ENCODE measurements around the gene CCDC83.
"Not testable (repeated sequence)": the region's sequence is repeated elsewhere in the genome, so short reads cannot be mapped to it uniquely, and the experiment has no call there.

CCDC83 gene

GRCh38 chr11:85835729-85836128 is 19.5 kb upstream of the CCDC83 start:
- no peak for DNase-seq (ENCODE audit: low spot score)

GRCh38 chr11:85840932-85841331 is 14.3 kb upstream of the CCDC83 start:
- not testable (repeated sequence) for DNase-seq (ENCODE audit: low spot score)

DNA sequence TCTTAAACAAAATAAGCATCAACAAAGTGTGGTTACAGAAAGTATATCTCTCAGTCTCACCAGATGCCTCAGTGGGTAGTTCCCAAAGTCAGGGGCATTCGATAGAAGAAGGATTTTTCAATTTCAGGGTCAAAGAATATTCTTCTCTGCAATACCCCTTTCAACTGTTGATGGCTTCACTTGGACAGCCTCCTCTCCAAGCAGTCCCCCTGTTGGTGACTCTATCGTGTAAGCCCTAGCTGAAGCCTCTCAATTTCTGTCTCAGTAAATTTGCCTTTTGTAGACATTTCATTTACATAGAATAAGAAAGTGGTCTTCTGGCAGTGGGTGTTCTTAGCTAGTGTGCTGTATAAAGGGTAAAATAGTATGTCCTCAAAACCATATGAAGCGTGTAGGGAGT is 11.3 kb upstream of the CCDC83 start:
- DNase-seq (ENCODE audit: low spot score) = no peak

- peak; percentile 21 for DNase-seq (ENCODE audit: low spot score)
Observed at GRCh38 chr11:85844439-85845123, 10.6 kb upstream of the CCDC83 start.

DNA sequence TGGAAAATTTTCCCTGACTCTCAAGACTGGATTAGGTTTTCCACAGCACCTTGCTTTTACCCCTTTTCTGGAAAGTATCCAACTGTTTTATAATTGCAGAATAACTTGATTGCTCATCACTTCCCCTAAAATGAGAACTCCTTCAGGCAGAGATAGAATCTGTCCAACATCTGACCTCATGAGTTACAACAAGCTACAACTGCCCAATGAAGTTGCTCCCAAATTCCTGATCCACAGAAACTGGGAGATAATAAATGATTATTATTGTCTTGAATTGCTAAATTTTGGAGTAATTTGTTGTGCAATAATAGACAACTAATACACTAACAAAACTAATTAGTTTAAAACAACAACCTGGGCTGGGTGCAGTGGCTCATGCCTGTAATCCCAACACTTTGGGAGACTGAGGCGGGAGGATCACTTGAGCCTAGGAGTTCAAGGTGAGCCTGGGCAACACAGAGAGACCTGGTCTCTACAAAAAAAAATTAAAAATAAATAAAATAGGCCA is 10.0 kb upstream of the CCDC83 start:
- DNase-seq (ENCODE audit: low spot score) = no peak

DNA sequence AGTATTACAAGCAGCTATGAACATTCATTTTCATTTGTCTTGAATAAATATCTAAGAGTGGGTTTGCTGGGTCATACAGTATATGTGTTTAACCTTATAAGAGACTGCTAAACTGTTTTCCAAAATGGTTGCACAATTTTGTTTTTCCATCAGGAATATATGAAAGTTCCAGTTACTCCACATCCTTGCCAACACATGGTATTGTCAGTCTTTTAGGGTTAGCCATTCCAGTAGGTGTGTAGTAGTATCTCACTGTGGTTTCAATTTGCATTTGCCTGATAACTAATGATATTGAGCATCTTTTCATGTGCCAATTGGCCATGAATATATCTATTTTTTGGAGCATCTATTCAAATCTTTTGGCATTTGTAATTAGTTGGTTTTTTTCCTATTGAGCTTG is 7.7 kb upstream of the CCDC83 start:
- DNase-seq (ENCODE audit: low spot score) = no peak

GRCh38 chr11:85848006-85848405 is 7.2 kb upstream of the CCDC83 start:
- no peak for DNase-seq (ENCODE audit: low spot score)

DNA sequence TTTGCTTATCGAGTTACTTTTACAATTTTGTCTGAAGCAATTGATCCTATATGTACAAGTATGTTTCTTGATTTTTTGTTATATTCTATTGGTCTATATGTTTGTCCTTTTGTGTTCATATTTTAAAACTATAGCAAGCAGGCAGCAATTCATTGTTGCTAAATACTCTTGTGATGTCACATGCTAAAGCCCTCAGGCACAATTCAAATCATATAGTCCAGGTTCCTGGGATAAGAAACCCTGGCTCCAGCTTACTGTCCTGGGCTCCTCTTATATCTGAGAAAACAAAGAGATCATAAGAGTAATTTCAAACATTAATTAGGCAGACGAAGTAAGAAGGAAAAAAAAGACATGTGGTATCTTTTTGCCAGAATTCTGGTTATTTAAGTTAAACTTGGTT is 6.6 kb upstream of the CCDC83 start:
- DNase-seq (ENCODE audit: low spot score) = no peak

GRCh38 chr11:85852754-85853153 is 2.4 kb upstream of the CCDC83 start:
- not testable (repeated sequence) for DNase-seq (ENCODE audit: low spot score)

- not testable (repeated sequence) for DNase-seq (ENCODE audit: low spot score)
Observed at GRCh38 chr11:85853541-85853940, 1.6 kb upstream of the CCDC83 start.

DNA sequence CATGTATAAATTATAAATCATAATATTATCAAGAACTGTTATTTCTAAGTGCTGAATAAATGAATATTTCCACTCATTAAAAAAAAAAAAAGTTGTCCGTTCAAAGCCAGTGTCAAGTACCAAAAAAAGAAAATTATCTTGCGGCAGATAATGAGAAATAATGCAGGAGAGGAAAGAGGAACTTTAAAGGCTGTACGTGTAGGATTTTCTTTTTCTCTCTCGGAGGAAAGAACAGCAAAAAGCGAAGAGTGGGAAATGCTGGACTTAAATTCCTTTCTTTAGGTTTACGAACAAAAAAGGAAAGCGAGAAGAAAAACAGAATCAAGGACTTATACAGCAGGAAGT is 999 bp upstream of the CCDC83 start:
- DNase-seq (ENCODE audit: low spot score) = no peak

DNA sequence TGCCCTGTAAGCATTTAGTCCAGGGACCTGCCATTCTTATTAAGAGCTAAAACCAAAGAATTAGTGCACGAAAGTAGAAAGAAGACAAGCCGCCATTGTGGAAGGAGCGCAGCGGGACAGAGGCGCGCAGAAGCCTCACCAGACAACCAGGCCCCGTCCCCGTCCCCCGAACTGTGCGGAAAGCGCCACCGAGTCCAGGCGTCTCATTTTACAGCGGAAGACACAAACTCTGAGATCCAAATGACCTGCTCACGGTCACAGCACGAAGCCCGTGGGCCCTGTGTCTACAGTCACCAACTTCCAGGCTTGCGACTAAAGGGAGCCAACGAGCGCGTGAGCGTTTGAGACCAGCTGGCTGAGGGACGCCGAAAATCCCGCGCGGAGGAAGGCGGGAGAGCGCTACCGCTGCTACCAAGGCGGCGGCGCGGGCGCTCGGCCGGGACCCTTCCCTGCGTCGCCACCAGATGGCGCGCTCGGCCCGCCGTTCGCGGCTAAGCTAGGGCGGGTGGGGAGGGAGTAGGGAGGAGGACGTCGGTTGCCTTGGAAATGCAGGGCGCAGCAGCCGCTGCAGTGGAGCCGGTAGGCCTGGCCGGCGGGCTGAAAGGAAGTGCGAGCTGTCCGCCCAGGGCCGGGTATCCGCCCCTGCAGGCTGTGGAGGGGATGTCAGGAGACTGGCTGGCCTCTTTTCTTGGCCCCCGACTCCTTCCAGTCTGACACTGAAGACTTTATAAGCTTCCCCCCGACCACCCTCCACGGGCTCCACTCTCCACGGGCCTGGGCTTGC is 434 bp upstream of the CCDC83 start:
- DNase-seq (ENCODE audit: low spot score) = peak; percentile 90

GRCh38 chr11:85857098-85857497 is 1.9 kb downstream of the CCDC83 start:
- no peak for DNase-seq (ENCODE audit: low spot score)

- not testable (repeated sequence) for DNase-seq (ENCODE audit: low spot score)
Observed at GRCh38 chr11:85859541-85859940, 4.4 kb downstream of the CCDC83 start.

DNA sequence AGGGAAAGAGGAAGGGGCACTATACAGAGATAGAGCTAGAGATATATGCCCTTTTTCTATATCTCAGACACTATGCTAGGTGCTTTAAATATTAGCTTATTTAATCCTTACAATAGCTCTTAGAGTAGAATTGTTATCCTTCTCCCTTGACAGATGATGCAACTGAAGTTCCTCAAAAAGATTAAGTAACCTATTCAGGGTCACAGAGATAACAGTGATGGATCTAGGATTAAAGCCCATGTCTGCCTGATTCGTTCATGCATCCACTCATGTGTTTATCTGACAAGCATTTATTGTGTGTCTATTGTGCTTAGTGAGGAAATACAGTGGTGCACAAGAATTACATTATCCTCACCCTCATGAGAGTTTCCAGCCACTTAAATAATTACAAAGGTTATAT is 8.7 kb downstream of the CCDC83 start:
- DNase-seq (ENCODE audit: low spot score) = no peak

DNA sequence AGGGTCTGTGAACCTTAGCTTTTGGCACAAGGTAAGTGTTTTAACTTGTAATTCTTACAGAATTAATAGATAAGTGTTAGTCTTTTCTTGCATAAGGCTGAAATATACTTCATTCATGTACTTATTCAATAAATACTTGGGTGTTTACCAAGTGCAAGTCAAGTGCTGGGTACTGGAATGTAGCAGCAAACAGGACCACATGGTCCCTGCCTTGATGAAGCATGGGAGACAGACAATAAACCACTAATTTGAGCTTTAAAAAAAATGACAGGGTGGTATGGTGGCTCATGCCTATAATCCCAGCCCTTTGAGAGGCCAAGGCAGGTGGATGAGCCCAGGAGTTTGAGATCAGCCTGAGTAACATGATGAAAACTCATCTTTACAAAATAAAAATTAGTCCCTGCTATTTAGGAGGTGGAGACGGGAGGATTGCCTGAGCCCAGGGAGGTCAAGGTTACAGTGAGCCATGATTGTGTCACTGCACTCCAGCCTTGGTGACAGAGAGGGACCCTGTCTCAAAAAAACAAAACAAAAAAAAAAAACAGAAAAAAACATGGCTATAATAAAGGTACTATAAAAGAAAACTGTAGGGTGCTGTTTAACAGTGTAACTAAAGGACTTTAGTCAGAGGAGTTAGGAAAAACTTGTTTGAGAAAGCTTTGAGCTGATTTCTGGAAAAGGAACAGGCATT is 11.1 kb downstream of the CCDC83 start:
- no peak for DNase-seq (ENCODE audit: low spot score)

DNA sequence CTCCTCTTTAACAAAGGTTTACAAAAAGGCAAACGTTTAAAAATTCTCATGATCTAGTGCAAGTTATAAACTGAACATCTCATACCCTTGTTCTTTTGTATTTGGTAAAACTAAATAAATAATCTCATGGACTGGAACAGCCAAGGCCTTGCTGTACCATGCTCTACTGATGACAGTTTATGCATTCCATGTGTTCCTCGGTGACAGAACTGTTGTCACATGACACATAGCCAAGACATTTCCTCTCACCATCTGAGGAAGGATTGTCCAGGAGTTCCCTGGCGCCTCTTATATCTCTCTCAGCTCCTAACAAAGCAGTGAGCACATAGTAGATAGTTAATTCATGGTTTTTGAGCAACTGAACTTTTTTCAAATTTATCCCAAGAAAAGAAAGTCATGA is 12.6 kb downstream of the CCDC83 start:
- no peak for DNase-seq (ENCODE audit: low spot score)

DNA sequence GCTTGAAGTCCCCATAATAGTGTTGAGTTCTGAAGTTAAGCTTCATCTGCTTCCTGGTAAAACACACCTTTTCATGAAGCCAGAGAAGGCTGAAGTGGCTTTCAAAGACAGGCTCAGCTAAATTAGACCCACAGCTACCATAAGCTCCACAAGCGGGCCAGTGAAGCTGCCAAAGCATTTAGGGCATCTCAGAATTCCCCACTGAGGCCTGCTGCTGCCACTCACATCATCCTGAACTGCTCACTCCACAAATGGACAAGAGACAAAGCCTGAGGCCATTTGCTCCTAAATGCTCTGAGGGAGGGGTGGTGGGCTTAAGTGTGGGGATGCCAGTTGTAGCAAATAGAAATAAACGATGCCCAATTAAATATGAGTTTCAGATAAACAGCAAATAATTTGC is 14.6 kb downstream of the CCDC83 start:
- DNase-seq (ENCODE audit: low spot score) = no peak

GRCh38 chr11:85874265-85874664 is 19.1 kb downstream of the CCDC83 start:
- no peak for DNase-seq (ENCODE audit: low spot score)

DNA sequence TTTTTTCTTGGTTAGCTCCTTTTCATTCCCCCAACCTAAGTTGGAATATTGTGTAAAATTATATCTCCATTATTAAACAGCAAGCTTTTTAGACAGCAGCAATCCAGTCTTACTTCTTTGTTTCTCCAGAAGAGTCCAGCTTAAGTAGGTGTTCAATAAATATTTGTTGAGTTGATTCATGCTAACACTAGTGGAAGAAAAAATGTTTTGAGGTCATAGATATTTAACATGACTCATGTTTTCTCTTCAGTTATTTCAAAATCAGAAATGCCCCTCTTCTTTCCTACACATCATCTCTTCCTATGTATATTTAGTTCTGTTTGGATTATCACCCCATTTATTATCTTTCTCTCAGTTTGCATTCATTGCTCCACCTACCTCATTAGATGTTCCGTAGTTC is 20.3 kb downstream of the CCDC83 start:
- DNase-seq (ENCODE audit: low spot score) = no peak

- no peak for DNase-seq (ENCODE audit: low spot score)
Observed at GRCh38 chr11:85884581-85885021, 29.4 kb downstream of the CCDC83 start.

- no peak for DNase-seq (ENCODE audit: low spot score)
Observed at GRCh38 chr11:85886089-85887056, 31.2 kb downstream of the CCDC83 start.

Data from HuH-7 (cell line).